HCT116 (cell line): ENCODE results near the gene SLC34A2. TPM values are rescaled to one million over a fixed set of nuclear protein-coding genes. Genes with fewer than 3 reads are reported as not detected.

ENCODE experiments used
- total RNA-seq: library from RNA; stranded (reverse); gene quantifications from one replicate; pipeline ENCODE4 v1.2.1, GENCODE V29; 2021; ENCODE audit not compliant: unreplicated experiment

The SLC34A2 gene
- total RNA-seq, 1 experiment from 2014 or later: 2.2 TPM

Other genes starting within 250 kb of the SLC34A2 start
- 45.0 TPM for gene SEL1L3, start 207.1 kb downstream of the SLC34A2 start, total RNA-seq